HUES6 (cell line): ENCODE results near the gene ZNF197.
"Not testable (repeated sequence)": the region's sequence is repeated elsewhere in the genome, so short reads cannot be mapped to it uniquely, and the experiment has no call there.

Experiments
- H3K27ac ChIP-seq: 2 replicates; pipeline ENCODE4 v1.7.0; 2013; ENCODE audit warnings: low read depth, mild to moderate bottlenecking, low read length, inconsistent platforms
- H3K27me3 ChIP-seq: 2 replicates; pipeline ENCODE4 v1.6.1; 2013; ENCODE audit warnings: low read length; ENCODE audit not compliant: control insufficient read depth, insufficient read depth
- H3K36me3 ChIP-seq: 2 replicates; pipeline ENCODE4 v1.6.1; 2013; ENCODE audit warnings: low read length; ENCODE audit not compliant: control insufficient read depth, insufficient read depth
- H3K4me1 ChIP-seq: 2 replicates; pipeline ENCODE4 v1.6.1; 2013; ENCODE audit warnings: low read length; ENCODE audit not compliant: control insufficient read depth, insufficient read depth
- H3K4me3 ChIP-seq: 2 replicates; pipeline ENCODE4 v1.5.1; 2013; ENCODE audit warnings: low read depth, low read length
- H3K9ac ChIP-seq: one replicate; pipeline ENCODE4 v1.6.1; 2013; ENCODE audit warnings: mild to moderate bottlenecking, low read length
- H3K9me3 ChIP-seq: 2 replicates; pipeline ENCODE4 v1.6.1; 2013; ENCODE audit warnings: low read depth, low read length; ENCODE audit not compliant: control insufficient read depth, insufficient read depth

The ZNF197 gene

DNA sequence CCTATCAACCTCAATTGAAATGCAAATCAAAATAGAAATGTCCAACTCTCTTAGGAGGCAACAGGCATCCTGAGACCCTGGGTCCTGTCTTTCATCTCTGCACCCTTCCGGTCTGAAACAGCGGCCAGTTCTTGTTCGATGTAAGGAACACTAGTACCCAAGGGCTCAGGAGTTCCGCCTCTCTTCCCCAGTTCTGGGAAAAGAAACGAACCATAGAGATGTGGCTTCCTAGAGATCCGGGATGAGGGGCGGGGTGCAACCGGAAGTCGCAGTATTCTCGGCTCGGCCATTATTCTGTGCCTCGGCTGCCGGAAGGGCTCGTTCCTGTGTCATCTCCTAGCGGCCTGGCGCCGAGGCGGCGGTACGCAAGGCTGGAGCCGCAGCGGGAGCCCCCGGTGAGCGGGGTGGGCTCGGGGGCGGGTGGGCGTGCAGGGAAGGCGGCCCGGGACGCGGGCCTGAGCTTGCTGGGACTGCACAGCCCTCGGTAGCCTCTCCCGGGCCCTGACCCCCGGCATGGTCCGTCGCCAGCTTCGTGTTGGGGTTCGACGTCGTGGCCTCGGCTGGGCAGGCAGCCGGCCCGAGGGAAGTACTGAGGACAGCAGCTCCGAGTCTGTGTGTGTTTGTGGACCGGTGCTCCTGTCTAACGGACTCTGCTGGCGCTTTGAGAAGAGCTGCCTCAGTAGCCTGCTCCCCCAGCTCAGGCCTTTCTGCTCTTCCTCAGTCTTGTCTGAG is at the start of gene ZNF197:
Gene ZNF197 (plus strand): TSS at position 288 of the 732 bp plus-strand sequence. CDS start 4,119 bp downstream, outside the sequence.
- peak within 1 kb of the TSS; percentile 85 for H3K9ac ChIP-seq
- H3K27me3 ChIP-seq: no peaks in the 10 kb centered on the region
- H3K4me1 ChIP-seq: no peaks in the 10 kb centered on the region
- no peaks in the 10 kb centered on the region for H3K9me3 ChIP-seq
- peaks cover 10% of the 10 kb centered on the region; the same call in 1 of the 2 replicates for H3K36me3 ChIP-seq
- peak within 1 kb of the TSS; percentile 79 for H3K4me3 ChIP-seq
- H3K27ac ChIP-seq: peak within 1 kb of the TSS; percentile 12; the same call in 1 of the 2 replicates

DNA sequence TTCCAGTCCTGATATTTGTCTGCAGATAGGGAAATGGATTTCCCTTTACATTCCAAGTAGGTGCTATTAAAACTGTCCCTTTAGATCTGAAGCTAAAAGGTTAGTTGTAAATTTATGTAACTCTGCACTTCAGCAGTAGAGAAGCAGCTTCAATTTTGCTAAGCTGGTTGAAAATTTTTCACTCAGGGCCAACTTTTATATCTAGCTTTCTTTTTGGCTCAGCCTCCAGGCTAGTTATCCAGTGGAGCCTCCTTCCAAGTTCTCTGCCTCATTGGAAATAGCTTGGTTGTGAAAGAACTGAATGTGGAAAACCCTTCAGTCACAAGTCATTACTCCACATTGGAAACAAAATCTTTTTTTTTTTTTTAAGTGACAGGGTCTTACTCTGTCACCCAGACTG is 48.2 kb upstream of the ZNF197 start:
- H3K27me3 ChIP-seq: no peaks in the 10 kb centered on the region
- no peak overlapping the region for H3K9ac ChIP-seq
- no peaks in the 10 kb centered on the region for H3K9me3 ChIP-seq
- H3K36me3 ChIP-seq: peaks cover 18% of the 10 kb centered on the region
- no peak overlapping the region for H3K4me3 ChIP-seq
- H3K27ac ChIP-seq: no peak overlapping the region
- no peaks in the 10 kb centered on the region for H3K4me1 ChIP-seq

DNA sequence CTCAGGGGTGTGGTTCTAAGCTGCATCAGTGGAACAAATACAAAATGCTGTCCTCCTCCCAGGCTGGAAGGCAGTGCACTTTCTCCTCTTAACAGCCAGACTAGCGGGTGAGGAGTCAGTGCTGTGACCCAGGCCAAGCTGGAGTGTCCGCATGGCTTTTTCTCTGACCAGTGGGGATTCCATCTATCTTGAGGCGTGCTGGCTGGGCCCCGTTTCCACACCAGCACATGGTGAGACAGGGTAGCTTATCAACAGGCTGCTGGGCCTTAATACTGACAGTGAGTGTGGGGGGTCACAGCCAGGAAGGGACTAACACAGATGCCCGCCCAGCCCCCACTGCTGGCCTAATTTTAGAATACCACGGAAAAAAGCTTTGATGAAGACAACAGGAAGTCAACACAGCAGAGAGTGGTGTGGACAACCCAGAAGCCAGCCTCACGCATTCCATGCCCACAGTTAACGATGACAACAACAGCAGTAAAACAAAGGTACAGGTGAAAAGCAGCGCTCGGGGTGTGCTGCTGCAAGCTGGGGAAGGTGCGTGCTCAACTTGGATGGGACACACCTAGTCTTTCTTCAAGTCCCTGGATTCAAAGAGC is 47.4 kb upstream of the ZNF197 start:
- H3K27me3 ChIP-seq, H3K27ac ChIP-seq, H3K9me3 ChIP-seq, H3K4me3 ChIP-seq, H3K4me1 ChIP-seq, H3K9ac ChIP-seq: not testable (repeated sequence)
- H3K36me3 ChIP-seq: peaks cover 11% of the 10 kb centered on the region

DNA sequence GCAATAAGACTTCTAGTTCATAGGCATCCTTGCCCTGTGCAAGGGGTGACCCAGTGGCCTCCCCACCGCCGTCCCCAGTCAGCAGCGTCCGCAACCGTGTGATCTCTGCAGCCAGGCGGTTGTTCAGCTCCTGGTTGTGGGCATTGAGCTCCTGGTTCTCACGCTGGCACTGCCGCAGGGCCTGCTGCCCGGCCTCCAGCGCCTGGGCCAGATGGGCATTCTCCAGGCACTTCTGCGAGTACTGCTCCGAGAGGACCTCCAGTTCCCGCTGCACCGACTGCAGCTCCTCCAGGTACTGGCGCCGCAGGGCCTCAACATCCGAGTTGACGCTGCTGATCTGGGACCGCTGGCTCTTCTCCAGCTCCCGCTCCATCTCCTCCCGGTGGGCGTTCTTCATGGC is 46.5 kb upstream of the ZNF197 start:
- H3K4me1 ChIP-seq, H3K9me3 ChIP-seq, H3K4me3 ChIP-seq, H3K27me3 ChIP-seq, H3K9ac ChIP-seq, H3K27ac ChIP-seq: not testable (repeated sequence)
- H3K36me3 ChIP-seq: peaks cover 11% of the 10 kb centered on the region

DNA sequence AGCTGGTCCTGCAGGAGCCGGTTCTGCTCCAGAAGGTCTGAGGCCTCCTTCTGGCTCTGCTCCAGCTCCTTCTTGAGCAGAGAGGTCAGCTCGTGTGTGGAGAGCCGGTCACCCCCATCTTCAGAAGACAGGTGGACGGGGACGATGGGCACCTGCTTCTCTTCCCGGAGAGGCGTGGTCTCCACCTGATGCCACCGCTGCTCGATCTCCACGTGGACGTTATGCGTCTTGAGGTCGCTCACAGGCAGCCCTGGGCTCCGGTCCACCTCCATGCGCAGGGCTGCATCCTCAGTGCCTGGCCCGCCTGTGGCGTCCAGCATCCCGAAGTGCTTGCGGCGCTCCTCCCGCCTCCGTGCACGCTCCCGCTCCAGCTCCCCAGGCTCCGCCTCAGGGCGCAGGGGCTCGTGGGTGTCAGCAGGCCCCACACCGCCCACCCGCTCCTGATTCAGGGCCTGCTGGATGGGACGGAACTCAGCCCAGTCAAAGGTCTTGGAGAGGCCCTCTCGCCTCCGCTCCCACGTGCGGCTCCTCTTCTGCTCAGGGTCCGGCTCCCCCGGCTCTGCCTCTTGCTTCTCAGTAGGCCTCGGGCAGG is 45.8 kb upstream of the ZNF197 start:
- not testable (repeated sequence) for H3K36me3 ChIP-seq, H3K27me3 ChIP-seq, H3K4me1 ChIP-seq, H3K27ac ChIP-seq, H3K4me3 ChIP-seq, H3K9ac ChIP-seq, H3K9me3 ChIP-seq

DNA sequence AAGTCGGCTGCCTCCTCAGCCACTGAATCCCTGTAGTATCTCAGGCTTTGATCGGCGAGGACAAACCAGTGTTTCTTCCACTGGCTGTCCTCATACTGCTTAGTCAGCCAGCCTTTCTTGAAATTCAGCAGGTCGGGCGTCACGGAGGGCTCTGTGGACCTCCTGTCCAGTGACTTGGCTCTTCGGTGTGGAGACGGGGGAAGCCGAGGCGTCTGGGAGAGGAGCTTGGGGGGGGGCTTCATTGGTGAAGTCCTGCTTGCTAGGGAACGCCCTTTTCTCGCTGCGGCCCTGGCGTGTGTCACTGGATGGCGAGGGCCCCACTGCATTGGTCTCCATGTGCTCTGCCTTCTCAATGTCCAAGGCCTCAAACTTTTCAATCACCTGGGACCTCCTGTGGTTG is 45.1 kb upstream of the ZNF197 start:
- H3K4me1 ChIP-seq, H3K4me3 ChIP-seq, H3K9ac ChIP-seq, H3K27ac ChIP-seq, H3K36me3 ChIP-seq, H3K27me3 ChIP-seq, H3K9me3 ChIP-seq: not testable (repeated sequence)

DNA sequence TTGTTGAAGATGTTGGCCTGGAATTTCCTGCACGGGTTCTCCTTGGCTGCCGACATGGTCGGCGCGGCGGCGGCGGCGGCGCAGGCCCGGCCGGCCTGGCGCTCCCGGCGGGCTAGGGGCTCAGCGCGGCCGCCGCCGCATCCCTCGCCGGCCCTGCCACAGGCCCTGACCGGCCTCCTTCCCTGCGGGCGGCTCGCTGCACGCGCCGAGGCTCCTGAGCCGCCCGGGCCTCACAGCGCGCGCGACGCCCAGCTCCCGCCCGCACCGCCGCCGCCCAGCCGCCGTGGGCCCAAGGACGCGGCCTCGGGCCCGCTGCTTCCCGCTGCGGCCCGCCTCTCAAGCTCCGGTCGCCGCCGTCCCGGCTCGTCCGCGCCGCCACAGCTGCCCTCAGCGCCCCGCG is 43.9 kb upstream of the ZNF197 start:
- H3K4me3 ChIP-seq, H3K9me3 ChIP-seq, H3K9ac ChIP-seq, H3K36me3 ChIP-seq, H3K27ac ChIP-seq, H3K27me3 ChIP-seq, H3K4me1 ChIP-seq: not testable (repeated sequence)

DNA sequence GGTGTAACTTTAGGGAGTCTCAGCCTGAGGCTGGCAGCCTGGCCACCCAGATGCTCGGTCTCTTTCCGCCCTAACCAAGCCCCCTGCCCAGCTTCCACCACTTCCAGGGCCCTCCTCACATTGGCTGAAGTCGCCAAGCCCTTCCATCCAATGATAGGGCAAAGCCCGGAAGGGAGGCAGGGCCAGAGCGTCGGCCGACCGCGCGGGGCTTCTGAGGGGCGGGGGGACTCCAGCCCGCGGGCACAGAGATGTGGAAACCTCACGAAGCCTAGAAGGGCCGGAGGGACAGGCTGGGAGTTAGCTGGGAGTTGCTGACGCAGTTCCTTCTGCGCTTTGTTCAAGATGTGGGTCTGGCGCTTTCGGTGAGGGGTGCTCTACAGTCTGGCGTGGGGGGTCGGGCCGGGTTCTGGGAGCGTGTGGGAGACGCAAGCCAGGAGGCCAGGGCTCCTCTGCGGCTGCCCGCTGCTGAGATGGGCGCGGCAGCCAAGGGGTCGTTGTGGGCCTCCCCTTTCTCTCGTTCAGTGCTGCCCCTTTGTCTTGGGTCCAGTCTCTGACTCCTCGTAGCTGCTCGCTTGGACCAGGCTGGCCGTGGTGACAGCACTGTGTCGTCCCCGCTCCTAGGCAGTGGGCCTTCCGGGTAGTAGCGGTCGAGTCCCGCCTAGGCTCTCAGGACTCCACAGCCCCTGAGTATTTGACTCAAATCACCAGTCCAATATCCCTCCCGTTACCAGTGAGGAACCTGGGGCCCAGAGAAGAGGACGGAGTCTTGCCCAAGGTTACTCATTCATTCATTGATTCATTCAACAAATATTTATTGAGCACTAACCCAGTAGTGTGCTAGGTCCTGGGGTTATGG is 40.0 kb upstream of the ZNF197 start, which contains the start of gene ZNF660:
Gene ZNF660 (plus strand): TSS at position 319 of the 856 bp plus-strand sequence. CDS start 9,230 bp downstream, outside the sequence.
- Histone ChIP-seq H3K36me3 (peaks cover 36% of the 10 kb centered on the region), H3K4me1 (no peaks in the 10 kb centered on the region; the same call in 1 of the 2 replicates), H3K27ac (peak within 1 kb of the TSS; percentile 72; the same call in 1 of the 2 replicates), H3K4me3 (peak within 1 kb of the TSS; percentile 86), H3K27me3 (no peaks in the 10 kb centered on the region), H3K9ac (peak within 1 kb of the TSS; percentile 95), H3K9me3 (no peaks in the 10 kb centered on the region)

DNA sequence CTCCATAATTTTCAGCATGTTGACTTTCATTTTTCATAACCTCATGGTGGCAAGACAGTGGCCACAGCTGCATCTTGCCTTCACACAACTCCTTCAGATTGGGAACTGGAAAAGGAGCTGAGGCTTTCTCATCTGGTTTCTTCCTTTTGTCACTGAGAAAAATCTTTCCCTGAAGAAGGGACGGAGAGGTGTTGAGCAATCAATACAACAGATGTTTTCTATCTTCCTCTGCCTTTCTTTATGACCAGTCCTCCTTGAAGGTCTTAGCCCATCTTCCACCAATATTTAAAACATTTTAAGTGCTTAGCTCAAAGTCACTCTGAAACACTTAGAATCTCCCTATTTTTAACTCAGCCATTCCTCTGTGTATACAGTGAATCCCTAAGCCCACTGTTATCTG is 28.2 kb upstream of the ZNF197 start:
- peaks cover 60% of the 10 kb centered on the region for H3K9me3 ChIP-seq
- no peaks in the 10 kb centered on the region for H3K27me3 ChIP-seq
- H3K9ac ChIP-seq: no peak overlapping the region
- H3K4me1 ChIP-seq: no peaks in the 10 kb centered on the region
- no peak overlapping the region for H3K27ac ChIP-seq
- H3K36me3 ChIP-seq: peaks cover 62% of the 10 kb centered on the region
- H3K4me3 ChIP-seq: no peak overlapping the region

DNA sequence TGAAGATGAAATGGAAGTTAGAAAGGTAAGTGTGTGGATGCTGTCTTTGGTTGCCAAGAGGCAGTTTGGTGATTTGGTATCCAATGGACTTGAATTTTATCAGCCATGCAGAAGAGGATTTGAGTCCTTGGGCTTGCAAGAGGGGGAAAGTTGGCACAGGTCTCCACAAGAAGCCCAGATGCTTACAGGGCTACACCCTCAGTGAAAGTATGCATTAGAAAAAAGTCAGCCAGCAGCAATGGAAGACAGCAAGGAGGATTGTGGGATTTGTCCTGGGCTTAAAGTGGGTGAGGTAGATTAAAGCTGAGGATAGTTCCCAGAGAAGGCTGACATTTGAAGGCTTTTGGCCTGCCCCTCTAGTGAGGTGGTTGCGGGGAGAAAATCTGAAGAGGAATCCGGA is 23.1 kb upstream of the ZNF197 start:
- H3K36me3 ChIP-seq: peaks cover 17% of the 10 kb centered on the region
- H3K4me1 ChIP-seq: no peaks in the 10 kb centered on the region
- H3K27ac ChIP-seq: no peak overlapping the region
- H3K9ac ChIP-seq: no peak overlapping the region
- no peak overlapping the region for H3K4me3 ChIP-seq
- no peaks in the 10 kb centered on the region for H3K27me3 ChIP-seq
- peaks cover 30% of the 10 kb centered on the region for H3K9me3 ChIP-seq
